ENCODE data around the gene FAM50A.

GRCh38 chrX:154402622-154403127 lies 41.3 kb upstream of the FAM50A start:
- TF ChIP-seq CTCF (IDR thresholded peaks at IDR 0.05) (no peak), POLR2A (IDR thresholded peaks at IDR 0.05) (no peak)

Data from lower leg skin (tissue), 3 donors.